Astrocyte of the hippocampus (primary cell): Measurements from ENCODE around the gene AADAT.
"Not testable (repeated sequence)": the region's sequence is repeated elsewhere in the genome, so short reads cannot be mapped to it uniquely, and the experiment has no call there.

Experiments used
- DNase-seq: peaks from one replicate; pipeline ENCODE4 v3.0.0; 2011; ENCODE audit warnings: low read depth, low spot score

Gene AADAT

DNA sequence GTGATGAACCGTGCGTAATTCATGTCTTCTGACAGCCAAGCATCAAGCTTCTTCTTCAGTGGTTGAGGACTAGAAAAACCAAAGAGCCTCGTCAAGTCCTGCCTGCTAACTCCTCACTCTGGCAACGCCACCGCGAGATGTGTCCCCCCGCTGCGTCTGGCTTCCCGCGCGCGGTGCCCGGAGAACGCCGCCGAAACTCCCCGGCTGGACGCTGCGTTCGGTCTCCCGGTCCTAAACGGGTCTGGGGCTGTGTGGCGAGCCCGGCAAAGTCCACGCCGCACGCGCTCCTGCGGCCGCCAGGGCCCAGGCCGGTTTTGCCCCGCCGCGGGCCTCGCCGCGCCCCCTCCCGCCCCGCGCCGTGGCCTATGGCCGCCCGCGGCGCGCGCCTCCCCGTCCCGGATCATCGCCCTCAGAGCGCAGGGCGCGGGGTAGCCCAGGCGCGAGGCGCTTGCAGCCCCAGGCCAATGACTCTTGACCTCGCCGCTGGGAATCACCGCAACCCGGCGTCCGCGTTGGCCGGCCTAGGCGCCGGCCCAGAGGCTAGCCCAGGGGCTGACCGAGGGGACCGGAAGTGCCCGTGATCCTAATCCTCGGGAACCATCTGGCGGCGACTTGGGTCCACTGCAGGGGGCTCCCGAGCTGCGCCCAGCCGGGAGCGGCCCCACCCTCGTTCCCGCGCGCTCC lies at the start of gene AADAT:
Gene AADAT, minus strand, starts transcription at position 289 of the 684 bp plus-strand sequence. Its CDS starts 266 bp downstream, at position 23.
- DNase-seq, result peak; percentile 91

- peak; percentile 89 for DNase-seq
Observed at GRCh38 chr4:170138580-170139194, 48.9 kb upstream of the AADAT start.

DNA sequence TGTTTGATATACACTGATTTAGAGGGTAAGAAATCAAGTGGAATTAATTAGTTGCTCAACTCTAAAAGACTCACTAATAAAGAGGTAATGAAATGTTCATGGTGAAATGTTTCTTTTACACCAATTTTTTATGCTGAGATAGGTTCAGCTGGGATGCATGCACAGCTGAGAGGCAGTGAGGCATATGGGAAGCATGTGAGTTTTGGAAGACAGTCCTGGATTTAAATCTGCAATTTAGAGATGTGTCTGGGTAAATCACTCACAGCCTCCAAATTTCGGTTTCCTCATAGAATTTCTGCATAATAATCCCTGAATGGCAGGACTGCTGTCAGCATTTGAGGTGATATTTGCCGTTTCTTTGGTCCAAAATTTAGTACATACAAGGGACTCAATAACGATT lies 48.2 kb upstream of the AADAT start:
- DNase-seq, result no peak

DNA sequence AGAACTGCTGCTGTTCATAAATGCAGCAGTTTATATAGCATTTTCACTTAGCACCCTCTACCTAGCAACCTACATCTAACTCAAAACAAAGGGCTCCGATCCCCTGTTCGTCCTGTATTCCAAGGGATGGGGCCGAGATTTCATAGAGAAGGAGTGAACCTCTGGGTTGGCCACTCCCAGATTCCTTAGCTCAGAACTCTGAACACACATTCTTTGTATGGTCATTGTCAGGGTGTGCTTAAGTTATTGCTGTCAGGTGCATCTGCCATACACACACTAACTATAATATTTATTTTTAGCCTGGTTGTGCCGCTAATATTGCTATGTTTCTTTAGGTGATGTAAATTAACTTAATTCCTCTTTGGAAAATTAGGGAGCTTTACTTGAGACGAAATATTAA lies 47.7 kb upstream of the AADAT start:
- no peak for DNase-seq

DNA sequence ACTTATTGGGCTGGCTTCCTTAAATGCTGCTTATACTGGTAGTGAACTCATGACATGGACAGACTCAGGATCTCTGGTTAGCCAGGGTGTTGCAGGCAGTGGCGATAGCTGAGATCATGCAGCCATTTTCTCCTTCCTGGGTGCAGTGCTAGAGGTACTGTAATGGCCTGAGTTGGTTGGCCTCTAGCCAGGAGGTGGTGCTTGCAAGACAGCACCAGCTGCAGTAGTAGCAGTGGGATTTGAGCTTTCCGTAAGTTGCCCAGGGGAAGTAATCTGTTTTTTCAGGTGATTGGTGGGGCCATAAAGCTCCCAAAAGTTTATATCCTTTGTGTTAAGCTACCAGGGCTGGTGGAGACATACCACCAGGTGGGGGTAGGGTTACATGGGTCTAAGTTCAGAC lies 45.1 kb upstream of the AADAT start:
- no peak for DNase-seq

DNA sequence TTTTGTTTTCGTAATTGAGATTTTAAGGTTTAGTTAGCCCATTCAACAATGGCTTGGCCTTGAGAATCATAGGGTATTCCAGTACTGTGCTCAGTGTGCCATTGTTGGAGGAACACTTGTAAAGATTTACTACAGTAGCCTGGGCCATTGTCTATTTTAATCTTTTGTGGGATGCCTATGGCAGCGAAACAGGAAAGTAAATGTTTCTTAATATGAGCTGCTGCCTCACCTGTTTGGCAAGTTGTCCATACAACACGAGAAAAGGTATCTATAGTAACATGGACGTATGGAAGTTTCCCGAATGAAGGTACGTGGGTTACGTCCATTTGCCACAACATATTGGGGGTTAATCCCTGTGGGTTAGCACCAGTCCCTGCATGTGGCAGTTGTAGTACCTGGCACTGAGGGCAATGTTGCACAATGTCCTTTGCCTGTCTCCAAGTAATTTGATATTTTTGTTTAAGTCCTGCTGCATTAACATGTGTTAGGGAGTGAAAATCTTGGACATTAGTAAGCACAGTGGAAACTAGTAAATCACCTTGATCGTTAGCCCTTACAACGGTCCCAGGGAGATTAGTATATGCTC lies 38.6 kb upstream of the AADAT start:
- DNase-seq, result no peak

- DNase-seq, result no peak
Observed at GRCh38 chr4:170127758-170128157, 38.0 kb upstream of the AADAT start.

- DNase-seq, result no peak
Observed at GRCh38 chr4:170124406-170124805, 34.6 kb upstream of the AADAT start.

- DNase-seq, result no peak
Observed at GRCh38 chr4:170122252-170122651, 32.5 kb upstream of the AADAT start.

GRCh38 chr4:170114636-170115035 lies 24.9 kb upstream of the AADAT start:
- DNase-seq, result no peak

GRCh38 chr4:170114183-170114582 lies 24.4 kb upstream of the AADAT start:
- DNase-seq, result not testable (repeated sequence)

DNA sequence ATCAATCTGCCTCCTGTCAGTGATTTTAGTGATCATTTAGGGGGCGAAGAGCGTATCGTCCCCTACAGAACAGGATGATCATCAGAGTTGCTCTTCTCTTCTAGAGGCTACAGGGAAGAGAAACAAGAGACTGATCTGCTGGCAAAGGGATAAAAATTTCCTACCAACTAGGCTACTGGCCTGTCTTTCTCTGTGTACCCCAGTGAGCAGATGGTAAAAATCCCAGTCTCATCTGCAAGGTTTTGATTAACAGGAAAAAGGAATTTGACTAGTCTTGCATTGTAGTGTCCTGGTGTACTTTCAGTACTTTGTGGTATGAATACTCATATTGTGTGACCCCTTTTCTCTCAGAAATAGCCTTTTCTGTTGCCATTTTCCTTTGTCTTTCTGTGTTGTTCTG lies 21.8 kb upstream of the AADAT start:
- no peak for DNase-seq

DNA sequence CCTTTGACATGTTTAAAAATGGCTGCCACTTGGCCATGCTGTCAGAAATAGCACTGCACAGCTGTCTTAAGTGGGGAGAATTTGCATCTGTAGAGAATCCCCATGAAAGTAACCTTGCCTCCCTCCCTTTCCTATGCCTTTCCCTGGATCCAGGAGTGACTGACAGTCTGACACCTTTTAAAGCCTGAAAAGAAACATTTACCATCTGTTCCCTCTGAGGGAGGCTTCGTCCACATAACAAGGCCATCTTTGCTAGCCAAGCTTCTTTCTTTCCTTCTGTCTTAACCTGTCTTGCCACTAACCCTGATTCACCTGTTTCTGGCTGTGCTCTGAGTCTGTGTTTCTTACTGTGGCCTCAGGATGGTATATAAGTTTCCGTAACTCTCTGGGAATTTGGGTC lies 21.3 kb upstream of the AADAT start:
- no peak for DNase-seq

- no peak for DNase-seq
Observed at GRCh38 chr4:170110285-170110672, 20.5 kb upstream of the AADAT start.

- DNase-seq, result peak; percentile 1
Observed at GRCh38 chr4:170109586-170110284, 20.0 kb upstream of the AADAT start.

- DNase-seq, result no peak
Observed at GRCh38 chr4:170106900-170107299, 17.1 kb upstream of the AADAT start.

- DNase-seq, result no peak
Observed at GRCh38 chr4:170102426-170102825, 12.7 kb upstream of the AADAT start.

- DNase-seq, result not testable (repeated sequence)
Observed at GRCh38 chr4:170098171-170098570, 8.4 kb upstream of the AADAT start.

DNA sequence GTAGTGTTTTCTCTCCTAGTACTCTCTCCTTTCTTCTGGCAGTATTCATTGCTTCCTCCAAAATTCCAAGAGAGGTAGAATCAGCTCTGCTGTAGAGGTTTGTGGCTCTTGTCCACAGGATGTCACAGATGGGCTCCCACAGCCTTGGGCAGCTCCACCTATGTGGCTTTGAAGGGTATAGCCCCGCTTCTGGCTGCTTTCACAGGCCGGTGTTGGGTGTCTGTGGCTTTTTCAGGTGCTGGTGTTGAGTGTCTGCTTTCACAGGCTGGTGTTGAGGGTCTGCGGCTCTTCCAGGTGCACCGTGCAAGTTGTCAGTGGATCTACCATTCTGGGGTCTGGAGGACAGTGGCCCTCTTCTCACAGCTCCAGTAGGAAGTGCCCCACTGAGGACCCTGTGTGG lies 7.9 kb upstream of the AADAT start:
- no peak for DNase-seq

DNA sequence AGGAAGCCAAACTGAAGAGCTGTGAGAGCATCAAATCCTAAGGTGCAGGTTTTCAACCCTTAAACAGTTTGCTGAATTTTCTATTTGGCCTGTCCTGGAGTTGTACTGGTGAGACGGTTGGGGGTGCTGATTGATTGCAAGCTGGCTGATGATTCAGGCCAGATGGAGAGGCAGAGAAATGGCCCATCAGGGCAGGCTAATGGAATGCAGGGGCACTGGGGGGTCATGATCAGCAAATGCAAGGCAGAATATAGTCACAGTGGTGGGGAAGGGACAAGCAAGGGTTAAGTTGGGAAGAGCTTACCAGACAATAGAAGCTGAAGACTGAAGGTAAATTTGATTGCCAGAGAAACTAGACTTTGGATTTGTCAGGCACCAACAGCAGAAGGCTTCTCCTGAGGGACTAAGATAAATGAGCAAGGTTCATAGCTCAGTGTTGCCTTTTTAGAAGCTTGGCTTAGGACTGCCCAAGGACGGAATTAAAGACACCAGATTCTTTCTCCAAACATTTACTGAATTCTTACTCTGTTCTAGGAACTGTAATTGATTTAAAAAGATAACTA lies 4.3 kb upstream of the AADAT start:
- DNase-seq, result no peak

DNA sequence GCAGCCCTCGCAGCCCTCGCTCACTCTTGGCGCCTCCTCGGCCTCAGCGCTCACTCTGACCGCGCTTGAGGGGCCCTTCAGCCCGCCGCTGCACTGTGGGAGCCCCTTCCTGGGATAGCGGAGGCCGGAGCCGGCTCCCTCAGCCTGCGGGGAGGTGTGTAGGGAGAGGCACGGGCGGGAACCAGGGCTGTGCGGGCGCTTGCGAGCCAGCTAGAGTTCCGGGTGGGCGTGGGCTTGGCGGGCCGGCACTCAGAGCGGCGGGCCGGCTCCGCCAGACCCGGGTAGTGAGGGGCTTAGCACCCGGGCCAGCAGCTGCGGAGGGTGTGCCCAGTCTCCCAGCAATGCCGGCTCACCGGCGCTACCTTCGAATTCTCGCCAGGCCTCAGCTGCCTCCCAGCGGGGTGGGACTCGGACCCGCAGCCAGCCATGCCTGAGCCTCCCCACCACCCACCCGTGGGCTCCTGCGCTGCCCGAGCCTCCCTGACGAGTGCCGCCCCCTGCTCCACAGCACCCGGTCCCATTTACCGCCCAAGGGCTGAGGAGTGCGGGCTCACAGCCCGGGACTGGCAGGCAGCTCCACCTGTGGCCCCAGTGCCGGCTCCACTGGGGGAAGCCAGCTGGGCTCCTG lies 1.4 kb upstream of the AADAT start:
- no peak for DNase-seq
